ENCODE measurements around the gene MCOLN2. TPM values are rescaled to one million over a fixed set of nuclear protein-coding genes. Genes with fewer than 3 reads are reported as not detected.

MCOLN2 gene
- total RNA-seq, 1 experiment from 2014 or later: 1.7 TPM

DNA sequence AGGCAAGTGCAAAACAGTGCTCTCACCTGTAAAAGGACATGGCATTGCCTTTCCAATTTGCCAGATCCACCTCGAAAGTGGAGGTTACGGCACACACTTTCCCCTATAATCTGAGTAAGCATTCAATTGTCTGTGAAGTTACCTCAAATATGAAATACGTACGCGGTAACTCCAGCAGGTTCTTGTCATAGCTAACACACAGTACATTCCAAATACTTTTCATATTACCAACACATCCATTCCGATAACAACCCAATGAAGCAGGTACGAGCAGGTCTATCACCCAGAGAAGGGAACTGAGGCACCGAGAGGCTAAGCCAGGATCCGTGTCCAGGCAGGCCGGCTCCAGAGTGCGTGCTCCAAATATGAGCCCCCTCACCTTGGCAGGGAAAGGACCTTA lies 57.2 kb downstream of the MCOLN2 start:
- Histone ChIP-seq H3K9me3 (ENCODE audit: low read depth, low read length, poor library complexity, severe bottlenecking) (no peaks in the 10 kb centered on the region), H3K4me3 (ENCODE audit: low read depth, low read length, poor library complexity, severe bottlenecking) (no peak overlapping the region), H3K4me1 (ENCODE audit: insufficient read depth, low read length, poor library complexity, severe bottlenecking) (peaks cover 3% of the 10 kb centered on the region), H3K36me3 (ENCODE audit: insufficient read depth, low read length, poor library complexity, severe bottlenecking) (no peaks in the 10 kb centered on the region), H3K27ac (ENCODE audit: low read depth, low read length, poor library complexity, severe bottlenecking) (no peak overlapping the region), H3K27me3 (replicated peaks; ENCODE audit: insufficient read depth, low read depth, low read length, poor library complexity) (no peaks in the 10 kb centered on the region)
- CTCF ChIA-PET: no interaction called here
- intact Hi-C loops (cut with micrococcal nuclease; ENCODE audit: unreplicated experiment): loop anchor here (5.0 to 10.0 kb wide), 4 partner anchors 167 to 1005 kb away; no protein-coding TSS in a partner anchor
- TF ChIP-seq, protein P1, sequence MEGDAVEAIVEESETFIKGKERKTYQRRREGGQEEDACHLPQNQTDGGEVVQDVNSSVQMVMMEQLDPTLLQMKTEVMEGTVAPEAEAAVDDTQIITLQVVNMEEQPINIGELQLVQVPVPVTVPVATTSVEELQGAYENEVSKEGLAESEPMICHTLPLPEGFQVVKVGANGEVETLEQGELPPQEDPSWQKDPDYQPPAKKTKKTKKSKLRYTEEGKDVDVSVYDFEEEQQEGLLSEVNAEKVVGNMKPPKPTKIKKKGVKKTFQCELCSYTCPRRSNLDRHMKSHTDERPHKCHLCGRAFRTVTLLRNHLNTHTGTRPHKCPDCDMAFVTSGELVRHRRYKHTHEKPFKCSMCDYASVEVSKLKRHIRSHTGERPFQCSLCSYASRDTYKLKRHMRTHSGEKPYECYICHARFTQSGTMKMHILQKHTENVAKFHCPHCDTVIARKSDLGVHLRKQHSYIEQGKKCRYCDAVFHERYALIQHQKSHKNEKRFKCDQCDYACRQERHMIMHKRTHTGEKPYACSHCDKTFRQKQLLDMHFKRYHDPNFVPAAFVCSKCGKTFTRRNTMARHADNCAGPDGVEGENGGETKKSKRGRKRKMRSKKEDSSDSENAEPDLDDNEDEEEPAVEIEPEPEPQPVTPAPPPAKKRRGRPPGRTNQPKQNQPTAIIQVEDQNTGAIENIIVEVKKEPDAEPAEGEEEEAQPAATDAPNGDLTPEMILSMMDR (conservative IDR thresholded peaks at IDR 0.05; ENCODE audit: low read depth, low read length): no peak
- no peak for TF ChIP-seq EZH2 (IDR thresholded peaks at IDR 0.05; ENCODE audit: borderline replicate concordance, low read depth, low read length, poor library complexity, severe bottlenecking)
- DNase-seq (ENCODE audit: low spot score): no peak
- POLR2A ChIA-PET (ENCODE audit: low non-redundant PET): no interaction called here
- no TSS peak for BruUV-seq (replicated peaks)

DNA sequence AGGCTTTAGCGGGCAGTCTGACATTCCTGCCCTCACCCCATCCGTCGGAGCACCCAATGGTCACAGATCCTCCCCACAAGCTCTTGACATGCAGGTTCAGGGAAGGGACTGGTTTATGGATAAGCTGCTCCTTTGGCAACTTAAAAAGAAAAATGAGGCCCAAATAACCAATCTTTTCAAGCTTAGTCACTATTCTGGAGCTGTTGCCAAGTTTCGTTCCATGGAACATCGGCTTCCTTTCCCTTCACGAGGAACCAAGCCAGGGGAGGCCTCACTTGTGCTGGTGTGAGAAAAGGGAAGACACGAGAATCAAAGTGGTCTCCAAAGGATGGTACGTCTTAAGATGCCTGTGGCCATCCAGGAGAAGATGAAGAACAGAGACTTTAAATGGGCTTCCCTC lies 57.8 kb downstream of the MCOLN2 start:
- CTCF ChIA-PET: no interaction called here
- no peaks in the 10 kb centered on the region for H3K4me1 ChIP-seq (ENCODE audit: insufficient read depth, low read length, poor library complexity, severe bottlenecking)
- intact Hi-C loops (cut with micrococcal nuclease; ENCODE audit: unreplicated experiment): loop anchor here (5.0 to 10.0 kb wide), 4 partner anchors 167 to 1004 kb away; no protein-coding TSS in a partner anchor
- no peak overlapping the region for H3K27ac ChIP-seq (ENCODE audit: low read depth, low read length, poor library complexity, severe bottlenecking)
- POLR2A ChIA-PET (ENCODE audit: low non-redundant PET): no interaction called here
- H3K9me3 ChIP-seq (ENCODE audit: low read depth, low read length, poor library complexity, severe bottlenecking): no peaks in the 10 kb centered on the region
- no TSS peak for BruUV-seq (replicated peaks)
- no peak for DNase-seq (ENCODE audit: low spot score)
- no peaks in the 10 kb centered on the region for H3K36me3 ChIP-seq (ENCODE audit: insufficient read depth, low read length, poor library complexity, severe bottlenecking)
- no peak overlapping the region for H3K4me3 ChIP-seq (ENCODE audit: low read depth, low read length, poor library complexity, severe bottlenecking)
- H3K27me3 ChIP-seq (replicated peaks; ENCODE audit: insufficient read depth, low read depth, low read length, poor library complexity): no peaks in the 10 kb centered on the region
- TF ChIP-seq, protein P1 (conservative IDR thresholded peaks at IDR 0.05; ENCODE audit: low read depth, low read length): no peak

DNA sequence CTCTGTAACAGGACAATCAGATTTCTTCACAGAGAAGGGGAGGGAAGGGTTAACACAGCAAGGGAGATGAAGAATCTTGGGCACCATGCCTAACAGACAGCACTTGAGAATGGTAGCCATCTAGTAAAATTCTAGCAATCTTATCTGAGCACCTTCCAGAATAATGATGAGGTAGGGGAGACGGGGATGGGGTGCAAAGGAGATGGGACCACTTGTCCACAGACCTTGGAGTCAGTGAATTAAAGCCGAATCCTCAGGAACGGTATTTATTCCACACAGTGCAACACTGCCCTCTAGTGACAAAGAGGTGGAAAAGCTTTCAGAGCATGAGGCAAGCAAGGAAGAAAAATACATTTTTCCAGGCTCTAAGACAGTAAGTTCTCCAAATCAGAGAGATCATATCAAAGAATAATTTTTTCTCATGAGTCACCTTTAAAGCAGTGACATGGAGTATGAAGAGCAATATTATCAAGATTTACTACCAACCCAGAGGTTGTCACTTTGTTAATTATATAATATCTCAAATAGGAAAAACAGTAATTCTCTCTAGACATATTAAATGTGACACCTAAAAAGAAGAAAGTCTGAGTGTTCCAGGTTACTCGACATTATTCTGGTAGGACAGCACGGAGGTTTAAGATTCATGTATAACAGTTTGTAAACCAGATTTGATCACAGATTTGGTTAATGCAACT lies 60.6 kb downstream of the MCOLN2 start:
- no peaks in the 10 kb centered on the region for H3K9me3 ChIP-seq (ENCODE audit: low read depth, low read length, poor library complexity, severe bottlenecking)
- ChIA-PET CTCF (interaction anchor here (0.5 to 1.0 kb wide), 3 partner anchors 9 to 1053 kb away, joined by 3 to 6 read pairs (median 4); no protein-coding TSS in a partner anchor), POLR2A (ENCODE audit: low non-redundant PET) (interaction anchor here (0.5 kb wide), 1 partner anchor 318 kb away, joined by 3 read pairs; no protein-coding TSS in a partner anchor)
- DNase-seq (ENCODE audit: low spot score): peak; percentile 77
- no TSS peak for BruUV-seq (replicated peaks)
- H3K4me1 ChIP-seq (ENCODE audit: insufficient read depth, low read length, poor library complexity, severe bottlenecking): no peaks in the 10 kb centered on the region
- no peak overlapping the region for H3K4me3 ChIP-seq (ENCODE audit: low read depth, low read length, poor library complexity, severe bottlenecking)
- H3K36me3 ChIP-seq (ENCODE audit: insufficient read depth, low read length, poor library complexity, severe bottlenecking): no peaks in the 10 kb centered on the region
- no peaks in the 10 kb centered on the region for H3K27me3 ChIP-seq (replicated peaks; ENCODE audit: insufficient read depth, low read depth, low read length, poor library complexity)
- no peak overlapping the region for H3K27ac ChIP-seq (ENCODE audit: low read depth, low read length, poor library complexity, severe bottlenecking)
- TF ChIP-seq, protein P1 (conservative IDR thresholded peaks at IDR 0.05; ENCODE audit: low read depth, low read length): peak; percentile 92
- TF ChIP-seq EZH2 (IDR thresholded peaks at IDR 0.05; ENCODE audit: borderline replicate concordance, low read depth, low read length, poor library complexity, severe bottlenecking): no peak
- intact Hi-C loops (cut with micrococcal nuclease; ENCODE audit: unreplicated experiment): loop anchor here (5.0 to 10.0 kb wide), 4 partner anchors 164 to 1001 kb away; no protein-coding TSS in a partner anchor

Measured in A673 (cell line).